WI38 (cell line): ENCODE measurements around the gene PCP4L1.

Source experiments
- H3K4me3 ChIP-seq: 2 replicates; pipeline ENCODE4 v1.5.1; 2011; ENCODE audit warnings: low read depth, mild to moderate bottlenecking, control low read depth, low read length
- CTCF ChIP-seq: IDR thresholded peaks from 2 replicates; pipeline ENCODE4 v1.5.1; 2012; ENCODE audit warnings: low read depth, mild to moderate bottlenecking, control low read depth, low read length

The PCP4L1 gene

GRCh38 chr1:161333166-161333565, 74.6 kb downstream of the PCP4L1 start:
- no peak overlapping the region for H3K4me3 ChIP-seq
- no peak for TF ChIP-seq CTCF
